ENCODE data around the gene OTOA.
"Not testable (repeated sequence)": the region's sequence is repeated elsewhere in the genome, so short reads cannot be mapped to it uniquely, and the experiment has no call there.

DNA sequence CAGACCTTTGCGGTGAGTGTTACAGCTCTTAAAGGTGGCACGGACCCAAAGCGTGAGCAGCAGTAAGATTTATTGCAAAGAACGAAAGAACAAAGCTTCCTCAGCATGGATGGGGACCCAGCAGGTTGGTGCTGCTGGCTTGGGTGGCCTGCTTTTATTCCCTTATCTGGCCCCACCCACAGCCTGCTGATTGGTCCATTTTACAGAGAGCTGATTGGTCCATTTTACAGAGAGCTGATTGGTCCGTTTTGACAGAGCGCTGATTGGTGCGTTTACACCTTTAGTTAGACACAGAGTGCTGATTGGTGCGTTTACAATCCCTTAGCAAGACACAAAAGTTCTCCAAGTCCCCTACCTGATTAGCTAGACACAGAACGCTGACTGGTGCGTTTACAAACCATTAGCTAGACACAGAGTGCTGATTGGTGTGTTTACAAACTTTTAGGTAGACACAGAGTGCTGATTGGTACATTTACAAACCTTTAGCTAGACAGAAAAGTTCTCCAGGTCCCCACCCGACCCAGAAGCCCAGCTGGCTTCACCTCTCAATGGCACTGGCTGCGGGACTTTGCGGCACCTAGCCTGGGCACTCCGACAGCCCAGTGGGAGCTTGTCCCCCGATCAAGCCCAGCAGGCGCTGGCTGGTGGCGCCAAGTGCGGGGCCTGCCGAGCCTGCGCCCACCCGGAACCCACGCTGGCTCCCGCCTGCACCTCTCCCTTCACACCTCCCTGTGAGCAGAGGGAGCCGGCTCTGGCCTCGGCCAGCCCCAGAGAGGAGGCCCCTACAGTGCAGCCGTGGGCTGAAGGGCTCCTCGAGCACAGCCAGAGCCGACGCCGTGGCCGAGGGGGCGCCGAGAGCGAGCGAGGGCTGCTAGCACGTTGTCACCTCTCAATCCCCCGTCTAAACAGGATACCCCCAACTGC, 33.9 kb upstream of the OTOA start:
- TF ChIP-seq ZBTB33 (CRISPR knock-in tag; IDR thresholded peaks at IDR 0.05); ZNF431 (CRISPR knock-in tag; IDR thresholded peaks at IDR 0.05; ENCODE audit: borderline replicate concordance, low read depth); E2F2 (CRISPR knock-in tag; IDR thresholded peaks at IDR 0.05; ENCODE audit: borderline replicate concordance); E2F5 (CRISPR knock-in tag; conservative IDR thresholded peaks at IDR 0.05); CTCF (CRISPR knock-in tag; IDR thresholded peaks at IDR 0.05): not testable (repeated sequence)
- TF ChIP-seq, protein P1, sequence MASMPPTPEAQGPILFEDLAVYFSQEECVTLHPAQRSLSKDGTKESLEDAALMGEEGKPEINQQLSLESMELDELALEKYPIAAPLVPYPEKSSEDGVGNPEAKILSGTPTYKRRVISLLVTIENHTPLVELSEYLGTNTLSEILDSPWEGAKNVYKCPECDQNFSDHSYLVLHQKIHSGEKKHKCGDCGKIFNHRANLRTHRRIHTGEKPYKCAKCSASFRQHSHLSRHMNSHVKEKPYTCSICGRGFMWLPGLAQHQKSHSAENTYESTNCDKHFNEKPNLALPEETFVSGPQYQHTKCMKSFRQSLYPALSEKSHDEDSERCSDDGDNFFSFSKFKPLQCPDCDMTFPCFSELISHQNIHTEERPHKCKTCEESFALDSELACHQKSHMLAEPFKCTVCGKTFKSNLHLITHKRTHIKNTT (CRISPR knock-in tag; IDR thresholded peaks at IDR 0.05): not testable (repeated sequence)
- TF ChIP-seq NFYC (CRISPR knock-in tag; IDR thresholded peaks at IDR 0.05): peak; percentile 51; the same call in 1 of the 2 replicates
